Neural cell (in vitro differentiated cells): ENCODE results near the gene CETP. TPM values are rescaled to one million over a fixed set of nuclear protein-coding genes. Genes with fewer than 3 reads are reported as not detected.

Source experiments
- H2AFZ ChIP-seq: fragments of 200-600, 300-800 bp; sonication (generic), shearing (Covaris generic); 2 replicates; pipeline ENCODE4 v1.6.0; 2014; ENCODE audit warnings: low read depth, mild to moderate bottlenecking, antibody characterized with exemption, low read length, moderate library complexity
- H3F3A ChIP-seq: fragments of 200-600 bp; shearing (Covaris generic); 2 replicates; pipeline ENCODE4 v1.6.1; 2016; ENCODE audit warnings: mild to moderate bottlenecking, moderate library complexity, mixed read lengths, antibody characterized with exemption, low read length; ENCODE audit not compliant: insufficient read depth, poor library complexity, severe bottlenecking
- H3K27ac ChIP-seq: fragments of 200-600, 300-800 bp; sonication (generic), shearing (Covaris generic); 2 replicates; pipeline ENCODE4 v1.5.1; 2014; ENCODE audit warnings: mild to moderate bottlenecking, low read length, moderate library complexity
- H3K27me3 ChIP-seq: fragments of 300-800, 200-600 bp; sonication (generic), shearing (Covaris generic); 2 replicates; pipeline ENCODE4 v1.6.0; 2014; ENCODE audit warnings: mild to moderate bottlenecking, low read depth, low read length, moderate library complexity; ENCODE audit not compliant: insufficient read depth
- H3K36me3 ChIP-seq: fragments of 300-800, 200-600 bp; sonication (generic), shearing (Covaris generic); 2 replicates; pipeline ENCODE4 v1.5.1; 2014; ENCODE audit warnings: mild to moderate bottlenecking, antibody characterized with exemption, low read length, moderate library complexity; ENCODE audit not compliant: insufficient read depth
- H3K4me2 ChIP-seq: fragments of 300-800, 200-600 bp; sonication (generic), shearing (Covaris generic); 2 replicates; pipeline ENCODE4 v1.6.0; 2014; ENCODE audit warnings: mild to moderate bottlenecking, low read length
- H3K4me3 ChIP-seq: fragments of 300-800, 200-600 bp; sonication (generic), shearing (Covaris generic); 2 replicates; pipeline ENCODE4 v1.5.1; 2014; ENCODE audit warnings: mild to moderate bottlenecking, low read length, moderate library complexity
- H3K79me2 ChIP-seq: fragments of 200-600 bp; shearing (Covaris generic); replicated peaks from 2 replicates; pipeline ENCODE4 v1.6.0; 2014; ENCODE audit warnings: mild to moderate bottlenecking, low read length, moderate library complexity; ENCODE audit not compliant: insufficient read depth
- H3K9ac ChIP-seq: fragments of 300-800, 200-600 bp; sonication (generic), shearing (Covaris generic); 2 replicates; pipeline ENCODE4 v1.6.1; 2016; ENCODE audit warnings: mild to moderate bottlenecking, low read length, mixed read lengths
- H3K9me2 ChIP-seq: fragments of 200-600 bp; shearing (Covaris generic); 2 replicates; pipeline ENCODE4 v1.6.1; 2016; ENCODE audit warnings: mild to moderate bottlenecking, low read length, mixed read lengths; ENCODE audit not compliant: insufficient read depth
- H3K9me3 ChIP-seq: fragments of 200-600, 300-800 bp; sonication (generic), shearing (Covaris generic); 2 replicates; pipeline ENCODE4 v1.6.1; 2016; ENCODE audit warnings: mild to moderate bottlenecking, mixed run types, low read length, moderate library complexity, mixed read lengths
- H4K20me1 ChIP-seq: fragments of 200-600 bp; shearing (Covaris generic); 2 replicates; pipeline ENCODE4 v1.6.1; 2016; ENCODE audit warnings: mild to moderate bottlenecking, mixed run types; ENCODE audit not compliant: insufficient read depth
- CTCF ChIP-seq: fragments of 450-650 bp; IDR thresholded peaks from 2 replicates; pipeline ENCODE4 v1.5.1; 2014; ENCODE audit warnings: antibody characterized with exemption, mild to moderate bottlenecking, moderate library complexity; ENCODE audit not compliant: poor library complexity, severe bottlenecking
- EP300 ChIP-seq: fragments of 450-650 bp; conservative IDR thresholded peaks from 2 replicates; pipeline ENCODE4 v1.6.1; 2014; ENCODE audit warnings: antibody characterized with exemption, mild to moderate bottlenecking, moderate library complexity; ENCODE audit not compliant: poor library complexity, severe bottlenecking
- EZH2 ChIP-seq: fragments of 200-600, 300-800 bp; shearing (Covaris generic), sonication (generic); IDR thresholded peaks from 2 replicates; pipeline ENCODE4 v1.6.1; 2014; ENCODE audit warnings: antibody characterized with exemption, low read length, borderline replicate concordance, mild to moderate bottlenecking; ENCODE audit not compliant: insufficient read depth, poor library complexity, severe bottlenecking
- MXI1 ChIP-seq: fragments of 450-650 bp; conservative IDR thresholded peaks from 2 replicates; pipeline ENCODE4 v1.6.1; 2014; ENCODE audit warnings: antibody characterized with exemption, mild to moderate bottlenecking; ENCODE audit not compliant: poor library complexity, severe bottlenecking
- POLR2AphosphoS5 ChIP-seq: IDR thresholded peaks from 2 replicates; pipeline ENCODE4 v1.6.1; 2012
- RAD21 ChIP-seq: fragments of 450-650 bp; conservative IDR thresholded peaks from 2 replicates; pipeline ENCODE4 v1.6.1; 2014; ENCODE audit warnings: antibody characterized with exemption, mild to moderate bottlenecking, moderate library complexity
- REST ChIP-seq: IDR thresholded peaks from 2 replicates; pipeline ENCODE4 v1.6.1; 2012; ENCODE audit warnings: borderline replicate concordance
- SMC3 ChIP-seq: fragments of 450-650 bp; conservative IDR thresholded peaks from 2 replicates; pipeline ENCODE4 v1.6.1; 2014; ENCODE audit warnings: antibody characterized with exemption, mild to moderate bottlenecking, moderate library complexity; ENCODE audit not compliant: poor library complexity
- TAF1 ChIP-seq: IDR thresholded peaks from 2 replicates; pipeline ENCODE4 v1.6.1; 2012; ENCODE audit warnings: low read depth
- polyA plus RNA-seq: library from polyadenylated mRNA; depleted of rRNA; stranded (reverse); fragments of >200 nt; gene quantifications from 2 replicates; pipeline ENCODE4 v1.2.3, GENCODE V29; 2014

The CETP gene
- polyA plus RNA-seq, 1 donor from 2014 or later, result not detected

GRCh38 chr16:57021757-57022156, 60.0 kb downstream of the CETP start:
- no peaks in the 10 kb centered on the region for H3F3A ChIP-seq
- no peaks in the 10 kb centered on the region for H3K79me2 ChIP-seq
- H3K9me3 ChIP-seq, result no peaks in the 10 kb centered on the region
- no peaks in the 10 kb centered on the region for H3K9me2 ChIP-seq
- TF ChIP-seq POLR2AphosphoS5, result no peak
- no peak for TF ChIP-seq EZH2
- no peak for TF ChIP-seq REST
- TF ChIP-seq TAF1, result no peak
- TF ChIP-seq EP300, result no peak
- TF ChIP-seq MXI1, result no peak
- TF ChIP-seq RAD21, result no peak
- H3K36me3 ChIP-seq, result no peaks in the 10 kb centered on the region
- H3K27me3 ChIP-seq, result no peaks in the 10 kb centered on the region
- no peak overlapping the region for H2AFZ ChIP-seq
- H3K4me2 ChIP-seq, result no peak overlapping the region
- H4K20me1 ChIP-seq, result no peaks in the 10 kb centered on the region
- H3K27ac ChIP-seq, result no peak overlapping the region
- H3K9ac ChIP-seq, result no peak overlapping the region
- no peak overlapping the region for H3K4me3 ChIP-seq

GRCh38 chr16:57022445-57022844, 60.7 kb downstream of the CETP start:
- H3K4me3 ChIP-seq, result no peak overlapping the region
- no peaks in the 10 kb centered on the region for H3K9me2 ChIP-seq
- no peak overlapping the region for H3K9ac ChIP-seq
- no peaks in the 10 kb centered on the region for H3K36me3 ChIP-seq
- H3K9me3 ChIP-seq, result no peaks in the 10 kb centered on the region
- H4K20me1 ChIP-seq, result no peaks in the 10 kb centered on the region
- H3K79me2 ChIP-seq, result no peaks in the 10 kb centered on the region
- no peak for TF ChIP-seq POLR2AphosphoS5
- no peak for TF ChIP-seq SMC3
- TF ChIP-seq RAD21, result no peak
- no peak for TF ChIP-seq EZH2
- TF ChIP-seq MXI1, result no peak
- no peak for TF ChIP-seq EP300
- no peak for TF ChIP-seq REST
- TF ChIP-seq TAF1, result no peak
- TF ChIP-seq CTCF, result no peak
- no peak overlapping the region for H3K27ac ChIP-seq
- H3K27me3 ChIP-seq, result no peaks in the 10 kb centered on the region
- H3K4me2 ChIP-seq, result no peak overlapping the region
- no peaks in the 10 kb centered on the region for H3F3A ChIP-seq
- no peak overlapping the region for H2AFZ ChIP-seq
